IgD-negative memory B cell (primary cell): ENCODE measurements around the gene CTNNA1. TPM values are rescaled to one million over a fixed set of nuclear protein-coding genes. Genes with fewer than 3 reads are reported as not detected.
"Not testable (repeated sequence)": the region's sequence is repeated elsewhere in the genome, so short reads cannot be mapped to it uniquely, and the experiment has no call there.

Experiments used
- H3K27ac Mint-ChIP-seq, 3 donors: one replicate each; pipeline ENCODE4 v1.8.0; 2020 to 2022; ENCODE audit warnings: mild to moderate bottlenecking in 3 of 3, mixed read lengths in 3 of 3, moderate library complexity in 1 of 3
- H3K27me3 Mint-ChIP-seq: one replicate; pipeline ENCODE4 v1.8.0; 2021; ENCODE audit warnings: mixed read lengths
- H3K36me3 Mint-ChIP-seq: one replicate; pipeline ENCODE4 v1.8.0; 2020; ENCODE audit warnings: mild to moderate bottlenecking, mixed read lengths
- H3K4me1 Mint-ChIP-seq, 3 donors: one replicate each; pipeline ENCODE4 v1.8.0; 2020 to 2022; ENCODE audit warnings: mixed read lengths in 3 of 3, mild to moderate bottlenecking in 1 of 3
- H3K4me3 Mint-ChIP-seq, 4 donors: one replicate each; pipeline ENCODE4 v1.8.0; 2020 to 2022; ENCODE audit warnings: mild to moderate bottlenecking in 4 of 4, mixed read lengths in 4 of 4, moderate library complexity in 3 of 4
- H3K9me3 Mint-ChIP-seq, 3 donors: one replicate each; pipeline ENCODE4 v1.8.0; 2020 to 2021; ENCODE audit warnings: mixed read lengths in 3 of 3, mild to moderate bottlenecking in 1 of 3
- polyA plus RNA-seq: library from polyadenylated mRNA; unstranded; fragments of 300-500 nt; fragmentation: Illumina TruSeq; gene quantifications from one replicate; pipeline ENCODE4 v1.2.3, GENCODE V29; 2021

Gene CTNNA1, protein sequence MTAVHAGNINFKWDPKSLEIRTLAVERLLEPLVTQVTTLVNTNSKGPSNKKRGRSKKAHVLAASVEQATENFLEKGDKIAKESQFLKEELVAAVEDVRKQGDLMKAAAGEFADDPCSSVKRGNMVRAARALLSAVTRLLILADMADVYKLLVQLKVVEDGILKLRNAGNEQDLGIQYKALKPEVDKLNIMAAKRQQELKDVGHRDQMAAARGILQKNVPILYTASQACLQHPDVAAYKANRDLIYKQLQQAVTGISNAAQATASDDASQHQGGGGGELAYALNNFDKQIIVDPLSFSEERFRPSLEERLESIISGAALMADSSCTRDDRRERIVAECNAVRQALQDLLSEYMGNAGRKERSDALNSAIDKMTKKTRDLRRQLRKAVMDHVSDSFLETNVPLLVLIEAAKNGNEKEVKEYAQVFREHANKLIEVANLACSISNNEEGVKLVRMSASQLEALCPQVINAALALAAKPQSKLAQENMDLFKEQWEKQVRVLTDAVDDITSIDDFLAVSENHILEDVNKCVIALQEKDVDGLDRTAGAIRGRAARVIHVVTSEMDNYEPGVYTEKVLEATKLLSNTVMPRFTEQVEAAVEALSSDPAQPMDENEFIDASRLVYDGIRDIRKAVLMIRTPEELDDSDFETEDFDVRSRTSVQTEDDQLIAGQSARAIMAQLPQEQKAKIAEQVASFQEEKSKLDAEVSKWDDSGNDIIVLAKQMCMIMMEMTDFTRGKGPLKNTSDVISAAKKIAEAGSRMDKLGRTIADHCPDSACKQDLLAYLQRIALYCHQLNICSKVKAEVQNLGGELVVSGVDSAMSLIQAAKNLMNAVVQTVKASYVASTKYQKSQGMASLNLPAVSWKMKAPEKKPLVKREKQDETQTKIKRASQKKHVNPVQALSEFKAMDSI
- 21.4 TPM for polyA plus RNA-seq

DNA sequence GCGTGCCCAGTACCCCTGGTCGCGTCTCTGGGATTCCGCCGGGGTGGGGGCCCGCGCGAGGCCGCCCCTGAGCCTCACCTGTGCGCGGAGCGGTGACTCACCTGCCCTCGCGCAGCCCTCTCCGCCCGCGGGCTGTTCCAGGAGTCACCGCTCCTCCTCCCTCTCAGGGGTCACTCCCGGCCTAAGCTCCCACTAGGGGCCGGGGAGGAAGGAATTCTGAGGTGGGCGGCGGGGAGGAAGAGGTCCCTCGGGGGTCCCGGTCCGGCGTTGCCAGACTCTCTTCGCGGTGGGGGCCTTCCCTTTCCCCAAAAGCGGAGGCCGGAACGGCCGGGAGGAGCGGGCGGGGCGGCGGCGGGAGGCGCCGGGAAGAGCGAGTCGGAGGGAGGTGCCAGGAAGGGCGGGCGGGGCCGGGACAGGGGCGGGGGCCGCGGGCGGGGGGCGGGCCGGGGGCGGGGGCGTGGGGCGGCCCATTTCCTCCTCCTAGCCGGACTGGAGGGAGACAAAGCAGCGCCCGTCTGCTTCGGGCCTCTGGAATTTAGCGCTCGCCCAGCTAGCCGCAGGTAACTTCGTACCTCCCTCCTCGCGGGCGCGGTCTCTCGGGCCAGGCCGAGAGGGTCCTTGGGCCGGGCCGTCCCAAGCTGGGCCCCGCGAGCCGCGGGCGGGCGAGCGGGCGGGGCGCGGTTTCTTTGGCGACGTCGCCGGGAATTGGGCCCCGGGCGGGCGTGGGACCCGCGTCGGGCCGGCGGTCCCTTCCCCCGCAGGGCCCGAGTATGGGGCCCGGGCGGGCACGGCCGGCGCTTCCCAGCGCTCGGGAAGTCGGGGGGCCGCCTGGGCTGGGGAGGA, at the start of gene CTNNA1:
Gene CTNNA1, plus strand, starts transcription at position 475 of the 843 bp plus-strand sequence. CDS start 28,500 bp downstream, outside the sequence.
- peaks cover 6% of the 10 kb centered on the region for H3K36me3 Mint-ChIP-seq
- H3K27me3 Mint-ChIP-seq, result no peaks in the 10 kb centered on the region
- H3K4me3 Mint-ChIP-seq, result peak within 1 kb of the TSS; percentile 84 to 97 (median 90)
- H3K27ac Mint-ChIP-seq, result peak within 1 kb of the TSS; percentile 36 to 84 (median 78)
- peaks cover 0 to 3% (median 0%) of the 10 kb centered on the region in 3 donors for H3K9me3 Mint-ChIP-seq
- H3K4me1 Mint-ChIP-seq, result peaks cover 18 to 24% (median 19%) of the 10 kb centered on the region in 3 donors

DNA sequence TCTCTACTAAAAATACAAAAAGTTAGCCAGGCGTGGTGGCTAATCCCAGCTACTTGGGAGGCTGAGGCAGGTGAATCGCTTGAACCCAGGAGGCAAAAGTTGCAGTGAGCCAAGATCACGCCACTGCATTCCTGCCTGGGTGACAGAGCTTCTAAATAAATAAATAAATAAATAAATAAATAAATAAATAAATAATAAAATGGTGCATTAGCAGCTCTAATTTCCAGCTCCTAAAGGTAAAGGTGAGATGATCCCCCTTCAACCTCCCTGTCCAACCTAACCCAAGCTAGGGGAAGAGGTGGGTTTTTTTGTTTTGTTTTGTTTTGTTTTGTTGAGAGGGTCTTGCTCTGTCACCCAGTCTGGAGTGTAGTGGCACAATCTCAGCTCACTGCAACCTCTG, 49.4 kb upstream of the CTNNA1 start:
- peaks cover 10% of the 10 kb centered on the region for H3K27me3 Mint-ChIP-seq
- not testable (repeated sequence) for H3K36me3 Mint-ChIP-seq, H3K27ac Mint-ChIP-seq, H3K4me3 Mint-ChIP-seq, H3K9me3 Mint-ChIP-seq, H3K4me1 Mint-ChIP-seq

DNA sequence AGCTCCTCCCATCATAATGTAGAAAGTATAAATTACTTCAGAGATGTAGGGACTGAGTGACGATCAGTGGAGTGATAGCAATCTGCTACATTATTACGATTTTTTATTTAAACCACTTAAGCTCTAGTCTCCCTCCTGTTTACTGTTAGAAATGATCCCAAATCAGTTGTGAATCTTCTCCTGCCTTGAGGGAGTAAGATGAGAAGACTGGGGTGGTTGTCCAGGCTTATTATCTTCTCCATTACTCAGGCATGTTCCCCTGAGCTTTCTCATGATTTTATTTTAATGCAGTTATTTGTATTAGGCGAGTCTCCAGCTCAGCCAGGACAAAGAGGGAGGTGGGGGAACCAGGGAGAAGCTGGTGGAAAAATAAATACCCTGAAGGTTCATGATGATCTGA, 48.2 kb upstream of the CTNNA1 start:
- peaks cover 0 to 2% (median 0%) of the 10 kb centered on the region in 3 donors for H3K9me3 Mint-ChIP-seq
- H3K4me1 Mint-ChIP-seq, result peaks cover 0 to 1% (median 0%) of the 10 kb centered on the region in 3 donors
- H3K4me3 Mint-ChIP-seq, result no peak overlapping the region
- H3K27me3 Mint-ChIP-seq, result peaks cover 10% of the 10 kb centered on the region
- no peak overlapping the region for H3K27ac Mint-ChIP-seq
- peaks cover 2% of the 10 kb centered on the region for H3K36me3 Mint-ChIP-seq

GRCh38 chr5:138705567-138705966, 47.7 kb upstream of the CTNNA1 start:
- peak overlapping the region in 1 of 4 donors; percentile 3 for H3K4me3 Mint-ChIP-seq
- H3K36me3 Mint-ChIP-seq, result peaks cover 2% of the 10 kb centered on the region
- peaks cover 0 to 1% (median 0%) of the 10 kb centered on the region in 3 donors for H3K4me1 Mint-ChIP-seq
- peaks cover 10% of the 10 kb centered on the region for H3K27me3 Mint-ChIP-seq
- H3K27ac Mint-ChIP-seq, result no peak overlapping the region
- peaks cover 0 to 2% (median 0%) of the 10 kb centered on the region in 3 donors for H3K9me3 Mint-ChIP-seq

DNA sequence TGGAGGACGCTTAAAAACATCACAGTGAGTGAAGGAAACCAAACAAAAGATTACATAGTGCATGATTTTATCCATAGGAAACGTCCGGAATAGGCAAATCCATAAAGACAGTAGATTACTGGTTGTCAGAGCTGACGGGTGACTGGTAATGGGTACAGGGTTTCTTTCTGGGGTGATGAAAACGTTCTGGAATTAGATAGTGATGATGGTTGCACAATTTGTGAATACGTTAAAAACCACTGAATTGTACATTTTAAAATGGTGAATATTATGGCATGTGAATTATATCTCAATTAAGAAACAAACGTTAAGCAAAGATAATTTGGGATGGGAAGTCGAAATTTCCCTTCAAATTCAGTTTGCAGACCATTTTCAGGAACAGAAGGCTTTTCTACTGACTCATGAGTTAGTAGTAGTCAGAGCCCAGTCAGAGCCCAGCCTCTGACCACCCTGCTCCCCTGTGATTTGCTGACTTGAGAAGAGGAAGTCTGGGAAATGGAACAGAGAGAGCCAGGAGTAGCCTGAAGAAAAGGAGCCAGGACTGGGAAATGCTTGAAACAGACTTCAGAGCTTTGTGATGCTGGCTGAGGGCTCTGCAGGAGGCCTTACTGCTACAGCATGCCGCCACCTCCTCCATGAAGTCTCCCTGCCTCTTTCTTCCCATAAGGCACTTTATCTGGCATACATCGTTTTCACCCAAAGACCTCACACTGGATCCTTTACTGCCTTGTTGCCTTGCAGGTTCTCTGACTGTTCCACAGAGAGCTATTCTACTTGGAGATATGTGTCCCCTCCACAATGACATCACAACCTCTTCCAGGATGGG, 46.4 kb upstream of the CTNNA1 start:
- peaks cover 2% of the 10 kb centered on the region for H3K36me3 Mint-ChIP-seq
- H3K4me1 Mint-ChIP-seq, result peaks cover 0 to 1% (median 0%) of the 10 kb centered on the region in 3 donors
- H3K27me3 Mint-ChIP-seq, result peaks cover 10% of the 10 kb centered on the region
- no peak overlapping the region for H3K4me3 Mint-ChIP-seq
- no peaks in the 10 kb centered on the region for H3K9me3 Mint-ChIP-seq
- H3K27ac Mint-ChIP-seq, result no peak overlapping the region

GRCh38 chr5:138708791-138709190, 44.4 kb upstream of the CTNNA1 start:
- peaks cover 2% of the 10 kb centered on the region for H3K36me3 Mint-ChIP-seq
- no peaks in the 10 kb centered on the region for H3K9me3 Mint-ChIP-seq
- peaks cover 0 to 2% (median 1%) of the 10 kb centered on the region in 3 donors for H3K4me1 Mint-ChIP-seq
- H3K27ac Mint-ChIP-seq, result no peak overlapping the region
- H3K27me3 Mint-ChIP-seq, result peaks cover 5% of the 10 kb centered on the region
- H3K4me3 Mint-ChIP-seq, result no peak overlapping the region

- peaks cover 2% of the 10 kb centered on the region for H3K36me3 Mint-ChIP-seq
- H3K9me3 Mint-ChIP-seq, result no peaks in the 10 kb centered on the region
Observed at GRCh38 chr5:138709202-138709601, 44.0 kb upstream of the CTNNA1 start.

DNA sequence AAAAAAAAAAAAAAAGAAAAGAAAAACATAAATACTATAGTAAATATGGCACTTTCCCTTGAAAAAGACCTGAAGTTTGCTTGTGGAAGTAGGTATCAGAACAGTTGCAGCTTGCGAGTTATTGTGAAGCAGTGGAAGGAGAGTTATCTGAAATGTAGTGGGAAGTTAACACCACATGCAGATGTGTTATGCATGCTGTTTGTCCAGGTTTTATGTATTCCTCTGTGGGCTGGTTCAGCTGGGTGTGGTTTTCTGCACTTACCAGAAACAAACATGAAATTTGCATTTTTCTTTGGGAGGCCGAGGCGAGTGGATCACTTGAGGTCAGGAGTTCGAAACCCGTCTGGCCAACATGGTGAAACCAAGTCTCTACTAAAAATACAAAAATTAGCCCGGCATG, 42.1 kb upstream of the CTNNA1 start:
- no peak overlapping the region for H3K4me3 Mint-ChIP-seq
- H3K27ac Mint-ChIP-seq, result no peak overlapping the region
- peaks cover 2% of the 10 kb centered on the region for H3K36me3 Mint-ChIP-seq
- no peaks in the 10 kb centered on the region for H3K9me3 Mint-ChIP-seq
- H3K4me1 Mint-ChIP-seq, result peaks cover 0 to 2% (median 1%) of the 10 kb centered on the region in 3 donors
- peaks cover 2% of the 10 kb centered on the region for H3K27me3 Mint-ChIP-seq

More at GRCh38 chr5:138709202-138709601, 44.0 kb upstream of the CTNNA1 start:
- Mint-ChIP-seq H3K27ac (no peak overlapping the region), H3K4me3 (peak overlapping the region in 1 of 4 donors; percentile 28), H3K27me3 (peaks cover 5% of the 10 kb centered on the region), H3K4me1 (peaks cover 0 to 2% (median 1%) of the 10 kb centered on the region in 3 donors)

GRCh38 chr5:138711811-138712210, 41.4 kb upstream of the CTNNA1 start:
- no peaks in the 10 kb centered on the region for H3K9me3 Mint-ChIP-seq
- peaks cover 0 to 2% (median 1%) of the 10 kb centered on the region in 3 donors for H3K4me1 Mint-ChIP-seq
- peaks cover 2% of the 10 kb centered on the region for H3K27me3 Mint-ChIP-seq

DNA sequence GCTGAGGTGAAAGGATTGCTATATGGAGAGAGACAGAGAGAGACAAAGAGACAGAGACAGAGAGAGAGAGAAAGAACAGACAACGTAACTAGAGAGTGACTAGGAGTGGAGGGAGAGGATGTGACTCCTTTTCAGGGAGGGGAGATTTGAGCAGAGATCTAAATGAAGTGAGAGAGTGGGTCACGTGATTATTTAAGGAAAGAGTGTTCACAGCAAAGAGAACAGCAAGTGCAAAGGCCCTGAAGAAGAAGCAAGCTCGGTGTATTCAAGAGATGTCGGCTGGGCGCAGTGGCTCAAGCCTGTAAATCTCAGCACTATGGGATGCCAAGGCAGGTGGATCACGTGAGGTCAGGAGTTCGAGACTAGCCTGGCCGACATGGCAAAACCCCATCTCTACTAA, 40.9 kb upstream of the CTNNA1 start:
- no peak overlapping the region for H3K4me3 Mint-ChIP-seq
- H3K27me3 Mint-ChIP-seq, result peaks cover 2% of the 10 kb centered on the region
- peaks cover 2% of the 10 kb centered on the region for H3K36me3 Mint-ChIP-seq
- peaks cover 0 to 2% (median 1%) of the 10 kb centered on the region in 3 donors for H3K4me1 Mint-ChIP-seq
- no peak overlapping the region for H3K27ac Mint-ChIP-seq
- H3K9me3 Mint-ChIP-seq, result no peaks in the 10 kb centered on the region

More at GRCh38 chr5:138711811-138712210, 41.4 kb upstream of the CTNNA1 start:
- peaks cover 2% of the 10 kb centered on the region for H3K36me3 Mint-ChIP-seq
- no peak overlapping the region for H3K27ac Mint-ChIP-seq
- no peak overlapping the region for H3K4me3 Mint-ChIP-seq

DNA sequence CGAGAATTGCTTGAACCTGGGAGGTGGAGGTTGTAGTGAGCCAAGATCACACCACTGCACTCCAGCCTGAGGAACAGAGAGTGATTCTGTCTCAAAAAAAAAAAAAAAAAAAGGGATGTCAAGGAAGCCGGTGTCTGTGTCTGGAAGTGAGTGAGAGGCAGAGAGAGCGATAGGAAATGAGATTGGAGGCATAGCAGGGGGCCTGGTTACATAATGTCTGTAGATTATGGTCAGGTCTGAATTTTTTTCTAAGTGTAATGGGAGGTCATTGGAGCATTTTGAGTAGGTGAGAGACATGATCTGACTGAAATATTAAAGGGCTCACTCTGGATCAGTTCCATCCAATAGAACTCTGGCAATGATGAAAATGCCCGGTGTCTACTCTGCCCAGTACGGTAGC, 40.4 kb upstream of the CTNNA1 start:
- H3K4me1 Mint-ChIP-seq, result peaks cover 0 to 2% (median 1%) of the 10 kb centered on the region in 3 donors
- no peak overlapping the region for H3K4me3 Mint-ChIP-seq
- H3K27ac Mint-ChIP-seq, result no peak overlapping the region
- H3K36me3 Mint-ChIP-seq, result peaks cover 2% of the 10 kb centered on the region
- peaks cover 2% of the 10 kb centered on the region for H3K27me3 Mint-ChIP-seq
- H3K9me3 Mint-ChIP-seq, result no peaks in the 10 kb centered on the region

DNA sequence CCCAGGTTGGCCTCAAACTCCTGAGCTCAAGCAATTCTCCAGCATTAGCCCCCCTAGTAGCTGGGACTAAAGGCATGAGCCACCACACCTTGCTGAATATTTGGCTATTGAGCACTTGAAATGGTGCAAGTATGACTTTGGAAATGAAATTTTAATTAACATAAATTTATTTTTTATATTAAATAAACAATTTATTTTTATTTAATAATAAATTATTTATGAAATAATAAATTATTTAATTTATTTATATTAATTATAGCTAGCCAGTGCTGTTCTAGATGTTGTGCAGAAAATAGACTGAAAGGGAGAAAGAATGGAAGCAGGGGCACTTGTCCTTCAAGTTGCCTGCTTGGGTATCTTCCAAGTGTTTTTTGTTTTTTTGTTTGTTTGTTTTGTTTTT, 40.0 kb upstream of the CTNNA1 start:
- Mint-ChIP-seq H3K9me3 (no peaks in the 10 kb centered on the region), H3K4me1 (peaks cover 0 to 2% (median 1%) of the 10 kb centered on the region in 3 donors), H3K27ac (no peak overlapping the region), H3K36me3 (peaks cover 2% of the 10 kb centered on the region), H3K4me3 (no peak overlapping the region), H3K27me3 (peaks cover 2% of the 10 kb centered on the region)

DNA sequence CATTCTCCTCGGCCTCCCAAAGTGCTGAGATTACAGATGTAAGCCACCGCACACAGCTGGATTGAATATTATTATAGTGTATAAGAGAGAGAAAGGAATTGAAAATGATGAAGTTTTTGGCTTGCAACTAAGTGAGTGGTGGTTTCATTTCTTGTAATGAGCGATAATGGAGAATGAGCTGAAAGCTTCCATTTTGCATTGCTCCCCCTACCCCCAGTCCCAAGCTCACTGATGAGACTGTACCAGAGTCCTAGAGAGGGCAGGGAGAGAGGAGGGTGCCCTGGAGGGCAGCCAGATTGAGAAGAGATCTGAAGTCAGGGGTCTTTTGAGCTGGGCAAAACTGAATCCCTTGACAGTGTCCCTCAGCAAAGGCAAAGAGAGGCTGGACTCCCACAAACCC, 38.5 kb upstream of the CTNNA1 start:
- peaks cover 0 to 2% (median 1%) of the 10 kb centered on the region in 3 donors for H3K4me1 Mint-ChIP-seq
- H3K36me3 Mint-ChIP-seq, result peaks cover 2% of the 10 kb centered on the region
- peaks cover 2% of the 10 kb centered on the region for H3K27me3 Mint-ChIP-seq
- H3K4me3 Mint-ChIP-seq, result no peak overlapping the region
- no peak overlapping the region for H3K27ac Mint-ChIP-seq
- H3K9me3 Mint-ChIP-seq, result no peaks in the 10 kb centered on the region
